HAP-1 (cell line): ENCODE data around the gene RNASE3.
"Not testable (repeated sequence)": the region's sequence is repeated elsewhere in the genome, so short reads cannot be mapped to it uniquely, and the experiment has no call there.

ENCODE experiments used
- DNase-seq, 2 experiments: peaks; one replicate each; pipeline ENCODE4 v3.0.0-alpha.2; 2016 to 2020; ENCODE audit warnings: low spot score in 2 of 2
- H3K27me3 ChIP-seq: fragments of 250-450 bp; sonication (Bioruptor Pico); 2 replicates; pipeline ENCODE4 v1.5.1; 2020; ENCODE audit warnings: low read depth, mild to moderate bottlenecking, moderate library complexity
- H3K36me3 ChIP-seq: fragments of 250-450 bp; sonication (Bioruptor Pico); replicated peaks from 2 replicates; pipeline ENCODE4 v1.5.1; 2020; ENCODE audit warnings: mild to moderate bottlenecking
- H3K4me1 ChIP-seq: fragments of 250-450 bp; sonication (Bioruptor Pico); 2 replicates; pipeline ENCODE4 v1.5.1; 2020; ENCODE audit warnings: mild to moderate bottlenecking
- H3K4me3 ChIP-seq: fragments of 250-450 bp; sonication (Bioruptor Pico); 2 replicates; pipeline ENCODE4 v1.5.1; 2020; ENCODE audit warnings: mild to moderate bottlenecking, moderate library complexity
- H3K9me3 ChIP-seq: fragments of 250-450 bp; sonication (Bioruptor Pico); 2 replicates; pipeline ENCODE4 v1.5.1; 2020; ENCODE audit warnings: mild to moderate bottlenecking, moderate library complexity
- in situ Hi-C: fragments of 300-500 bp; cut with MboI; formaldehyde crosslinking; loops from 3 replicates; pipeline ENCODE4 v1.14.3; 2020; ENCODE audit warnings: low sequenced_read_pairs, inconsistent platforms, mixed read lengths

Gene RNASE3

DNA sequence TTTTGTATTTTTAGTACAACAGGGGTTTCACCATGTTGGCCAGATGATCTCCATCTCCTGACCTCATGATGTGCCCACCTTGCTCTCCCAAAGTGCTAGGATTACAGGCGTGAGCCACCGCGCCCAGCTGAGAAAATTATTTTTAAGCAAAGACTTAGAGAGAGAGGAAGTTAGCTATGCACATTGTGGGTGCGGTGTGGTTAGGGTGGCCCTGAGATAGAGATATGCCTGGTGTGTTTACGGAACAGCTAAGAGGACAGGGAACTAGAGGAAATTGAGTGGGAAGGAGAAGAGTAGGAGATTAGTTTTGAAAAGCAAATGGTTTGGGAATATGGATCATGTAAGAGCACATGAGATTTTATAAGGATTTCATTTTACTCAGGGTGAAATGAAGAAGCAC, 10.0 kb upstream of the RNASE3 start:
- H3K4me1 ChIP-seq, H3K36me3 ChIP-seq, H3K4me3 ChIP-seq, H3K9me3 ChIP-seq, in situ Hi-C loops, H3K27me3 ChIP-seq, DNase-seq: not testable (repeated sequence)

DNA sequence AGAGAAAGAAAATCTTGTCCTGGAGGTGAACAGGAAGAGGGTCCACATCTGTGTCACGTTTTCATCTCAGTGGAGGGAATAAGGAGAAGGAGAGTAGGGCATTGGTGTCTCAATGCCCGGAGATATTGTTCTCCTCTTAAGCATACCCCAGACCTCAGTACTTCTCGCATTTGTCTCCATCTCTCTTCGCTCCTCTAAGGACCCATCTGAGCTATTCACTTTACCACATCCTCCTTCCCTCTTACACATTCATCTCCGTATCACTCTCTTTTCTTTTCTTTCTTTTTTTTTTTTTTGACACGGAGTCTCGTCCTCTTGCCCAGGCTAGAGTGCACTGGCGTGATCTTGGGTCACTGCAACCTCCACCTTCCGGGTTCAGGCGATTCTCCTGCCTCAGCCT, 8.4 kb upstream of the RNASE3 start:
- H3K4me3 ChIP-seq, in situ Hi-C loops, H3K36me3 ChIP-seq, H3K27me3 ChIP-seq, DNase-seq, H3K4me1 ChIP-seq, H3K9me3 ChIP-seq: not testable (repeated sequence)

DNA sequence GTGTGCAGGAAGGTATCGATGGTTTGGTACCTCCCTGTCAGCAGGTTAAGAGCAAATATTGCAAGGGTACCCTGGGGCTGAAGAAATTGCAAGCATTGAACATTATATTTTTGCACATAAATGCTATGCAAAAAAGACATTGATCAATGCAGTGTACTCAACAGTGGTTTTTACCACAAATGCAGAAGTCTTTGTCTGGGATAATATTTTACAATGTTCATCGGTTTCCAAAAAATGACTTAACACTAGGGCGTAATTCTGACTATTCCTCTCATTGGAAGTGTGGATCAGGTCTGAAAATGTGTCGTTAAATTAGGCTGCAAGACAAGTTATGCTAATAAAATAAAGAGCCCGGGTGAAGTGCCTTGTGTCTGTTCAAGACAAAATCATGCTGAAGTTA, 2.8 kb upstream of the RNASE3 start:
- in situ Hi-C loops, H3K9me3 ChIP-seq, H3K27me3 ChIP-seq, DNase-seq, H3K4me1 ChIP-seq, H3K4me3 ChIP-seq, H3K36me3 ChIP-seq: not testable (repeated sequence)

DNA sequence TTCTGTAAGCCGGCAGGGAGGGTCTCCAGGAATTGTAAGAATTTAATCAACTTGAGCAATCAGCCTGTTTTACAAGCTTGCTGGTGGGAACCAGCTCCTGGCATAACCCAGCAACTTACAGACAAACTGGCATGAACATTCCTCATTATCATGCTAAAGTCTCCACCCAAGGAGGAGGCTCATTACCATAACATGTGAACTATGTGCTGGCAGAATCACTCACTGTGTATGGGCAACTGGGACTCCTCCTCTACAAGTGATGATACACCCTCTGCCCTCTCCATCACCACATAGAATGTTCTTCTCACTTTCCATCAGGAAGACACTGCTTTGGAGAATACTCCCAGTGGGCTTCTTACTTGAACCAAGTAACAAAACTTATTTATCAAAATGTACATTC, 4.1 kb downstream of the RNASE3 start:
- in situ Hi-C loops, H3K4me1 ChIP-seq, H3K4me3 ChIP-seq, H3K36me3 ChIP-seq, H3K27me3 ChIP-seq, DNase-seq, H3K9me3 ChIP-seq: not testable (repeated sequence)

DNA sequence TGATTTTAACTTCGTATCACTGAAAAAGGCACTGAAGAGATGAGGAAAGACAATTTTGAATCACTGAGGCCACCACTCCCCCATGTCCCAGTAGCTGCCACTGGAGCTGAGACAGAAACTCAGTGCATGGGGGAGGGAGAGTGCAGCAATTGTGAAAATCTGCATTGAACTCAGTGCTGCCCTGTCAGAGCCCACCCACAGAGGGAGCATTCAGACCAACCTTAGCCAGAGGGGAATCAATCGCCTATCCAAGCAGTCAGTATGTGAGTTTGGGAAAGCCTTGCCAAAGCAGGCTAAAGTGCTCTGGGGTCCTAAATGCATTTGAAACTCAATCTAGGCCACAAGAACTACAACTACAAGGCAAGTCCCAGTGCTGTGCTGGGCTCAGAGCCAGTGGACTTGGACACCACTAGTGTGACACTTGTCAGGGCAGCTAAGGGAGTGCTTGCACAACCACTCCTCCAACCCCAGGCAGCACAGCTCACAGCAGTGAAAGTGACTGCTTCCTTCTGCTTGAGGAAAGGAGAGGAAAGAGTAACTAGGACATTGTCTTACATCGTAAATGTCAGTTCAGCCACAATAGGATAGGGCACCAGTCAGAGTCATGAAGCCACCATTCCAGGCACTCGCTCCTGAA, 13.3 kb downstream of the RNASE3 start:
- Histone ChIP-seq H3K36me3 (no peaks in the 10 kb centered on the region), H3K9me3 (no peaks in the 10 kb centered on the region), H3K4me1 (no peaks in the 10 kb centered on the region), H3K27me3 (0 out of 2 replicates have a peak, but pooled peaks cover 2% of the 10 kb centered on the region), H3K4me3 (no peak overlapping the region)
- no peak for DNase-seq
- in situ Hi-C loops, result no loop called here

DNA sequence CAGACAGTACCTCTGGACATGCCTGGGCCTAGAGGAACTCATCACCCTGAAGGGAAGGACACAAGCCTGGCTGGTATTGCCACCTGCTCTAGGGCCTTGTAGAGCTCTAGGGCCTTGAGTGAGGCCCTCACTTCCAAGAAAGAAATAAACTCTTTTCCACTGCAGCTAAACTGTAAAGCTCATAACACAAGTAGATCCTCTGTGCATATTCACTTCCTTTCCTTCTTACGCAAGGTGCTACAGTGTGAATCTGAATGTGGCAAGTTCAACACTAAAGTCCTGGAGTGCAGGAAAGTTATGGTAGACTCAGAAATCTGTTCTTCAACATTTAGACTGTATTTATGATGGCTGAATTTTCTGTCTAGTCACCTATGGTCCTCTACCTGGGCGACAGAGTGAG, 14.5 kb downstream of the RNASE3 start:
- no peaks in the 10 kb centered on the region for H3K4me1 ChIP-seq
- no peaks in the 10 kb centered on the region for H3K36me3 ChIP-seq
- no peak for DNase-seq
- H3K9me3 ChIP-seq, result no peaks in the 10 kb centered on the region
- H3K27me3 ChIP-seq, result 0 out of 2 replicates have a peak, but pooled peaks cover 2% of the 10 kb centered on the region
- no peak overlapping the region for H3K4me3 ChIP-seq
- in situ Hi-C loops, result no loop called here

DNA sequence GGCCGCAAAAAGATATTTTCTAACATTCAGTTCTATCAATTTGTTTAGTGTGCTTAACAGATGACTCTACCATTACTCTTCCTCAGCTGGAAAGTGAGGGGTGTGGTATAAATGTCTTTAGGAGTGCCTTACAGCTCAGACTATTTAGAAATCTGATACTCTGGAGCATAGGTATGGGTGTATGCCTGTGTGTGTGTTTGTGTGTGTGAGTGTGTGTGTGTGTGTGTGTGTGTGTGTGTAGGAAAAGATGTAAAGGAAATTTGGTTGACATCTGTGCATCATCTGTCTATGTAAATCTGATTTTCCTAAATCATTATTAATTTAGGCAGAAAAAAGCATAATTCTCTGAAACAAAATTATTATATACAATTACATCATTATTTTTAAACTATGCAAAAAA, 16.0 kb downstream of the RNASE3 start:
- no peak overlapping the region for H3K4me3 ChIP-seq
- in situ Hi-C loops, result no loop called here
- no peaks in the 10 kb centered on the region for H3K36me3 ChIP-seq
- H3K9me3 ChIP-seq, result no peaks in the 10 kb centered on the region
- DNase-seq, result no peak
- H3K27me3 ChIP-seq, result no peaks in the 10 kb centered on the region
- H3K4me1 ChIP-seq, result no peaks in the 10 kb centered on the region

DNA sequence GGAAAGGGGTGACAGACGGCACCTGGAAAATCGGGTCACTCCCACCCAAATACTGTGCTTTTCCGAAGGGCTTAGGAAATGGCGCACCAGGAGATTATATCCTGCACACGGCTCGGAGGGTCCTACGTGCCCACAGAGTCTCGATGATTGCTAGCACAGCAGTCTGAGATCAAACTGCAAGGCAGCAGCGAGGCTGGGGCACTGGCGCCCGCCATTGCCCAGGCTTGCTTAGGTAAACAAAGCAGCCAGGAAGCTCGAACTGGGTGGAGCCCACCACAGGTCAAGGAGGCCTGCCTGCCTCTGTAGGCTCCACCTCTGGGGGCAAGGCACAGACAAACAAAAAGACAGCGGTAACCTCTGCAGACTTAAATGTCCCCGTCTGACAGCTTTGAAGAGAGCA, 19.6 kb downstream of the RNASE3 start:
- H3K9me3 ChIP-seq, H3K4me1 ChIP-seq, H3K4me3 ChIP-seq, DNase-seq, in situ Hi-C loops, H3K27me3 ChIP-seq, H3K36me3 ChIP-seq: not testable (repeated sequence)

DNA sequence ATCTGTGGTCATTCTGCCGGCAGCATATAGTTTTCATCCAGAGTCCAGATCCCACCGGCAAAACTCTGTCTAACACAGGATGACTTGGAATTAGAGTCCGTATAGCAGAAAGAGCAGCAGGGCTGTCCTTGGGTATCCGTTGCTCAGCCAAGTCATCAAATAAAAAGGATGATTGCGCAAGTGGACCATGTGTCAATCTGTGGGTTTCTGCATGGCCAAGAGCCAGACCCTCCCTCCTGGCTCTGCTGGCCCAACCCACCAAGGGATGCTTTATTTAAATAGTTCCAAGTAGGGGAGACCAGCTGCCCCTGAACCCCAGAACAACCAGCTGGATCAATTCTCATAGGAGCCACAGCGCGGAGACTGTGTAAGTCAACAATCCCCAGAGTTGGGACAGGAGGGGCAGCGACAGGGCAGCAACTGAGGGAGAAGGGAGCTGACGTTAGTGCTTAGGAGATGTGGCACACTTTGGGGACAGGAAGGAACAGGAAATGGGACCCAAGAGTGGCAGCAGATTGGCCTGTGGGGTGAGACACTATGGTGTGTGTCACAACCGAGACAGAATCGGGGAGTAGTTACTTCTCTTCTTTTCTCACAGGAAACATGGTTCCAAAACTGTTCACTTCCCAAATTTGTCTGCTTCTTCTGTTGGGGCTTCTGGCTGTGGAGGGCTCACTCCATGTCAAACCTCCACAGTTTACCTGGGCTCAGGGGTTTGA, 28.0 kb downstream of the RNASE3 start:
- DNase-seq, H3K4me1 ChIP-seq, H3K27me3 ChIP-seq, H3K9me3 ChIP-seq, in situ Hi-C loops, H3K4me3 ChIP-seq, H3K36me3 ChIP-seq: not testable (repeated sequence)

DNA sequence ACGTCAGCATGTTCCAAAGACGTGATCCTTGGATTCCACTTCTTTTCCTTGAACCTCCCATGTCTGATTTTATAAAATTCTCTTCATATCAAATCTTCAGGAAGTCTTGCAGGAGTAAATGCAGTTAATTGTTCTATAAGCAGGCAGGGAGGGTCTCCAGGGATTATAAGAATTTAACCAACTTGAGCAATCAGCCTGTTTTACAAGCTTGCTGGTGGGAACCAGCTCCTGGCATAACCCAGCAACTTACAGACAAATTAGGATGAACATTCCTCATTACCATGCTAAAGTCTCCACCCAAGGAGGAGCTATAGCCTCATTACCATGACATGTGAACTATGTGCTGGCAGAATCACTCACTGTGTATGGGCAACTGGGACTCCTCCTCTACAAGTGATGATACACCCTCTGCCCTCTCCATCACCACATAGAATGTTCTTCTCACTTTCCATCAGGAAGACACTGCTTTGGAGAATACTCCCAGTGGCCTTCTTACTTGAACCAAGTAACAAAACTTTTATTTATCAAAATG, 32.6 kb downstream of the RNASE3 start:
- H3K4me1 ChIP-seq, H3K27me3 ChIP-seq, in situ Hi-C loops, H3K36me3 ChIP-seq, H3K4me3 ChIP-seq, H3K9me3 ChIP-seq, DNase-seq: not testable (repeated sequence)

DNA sequence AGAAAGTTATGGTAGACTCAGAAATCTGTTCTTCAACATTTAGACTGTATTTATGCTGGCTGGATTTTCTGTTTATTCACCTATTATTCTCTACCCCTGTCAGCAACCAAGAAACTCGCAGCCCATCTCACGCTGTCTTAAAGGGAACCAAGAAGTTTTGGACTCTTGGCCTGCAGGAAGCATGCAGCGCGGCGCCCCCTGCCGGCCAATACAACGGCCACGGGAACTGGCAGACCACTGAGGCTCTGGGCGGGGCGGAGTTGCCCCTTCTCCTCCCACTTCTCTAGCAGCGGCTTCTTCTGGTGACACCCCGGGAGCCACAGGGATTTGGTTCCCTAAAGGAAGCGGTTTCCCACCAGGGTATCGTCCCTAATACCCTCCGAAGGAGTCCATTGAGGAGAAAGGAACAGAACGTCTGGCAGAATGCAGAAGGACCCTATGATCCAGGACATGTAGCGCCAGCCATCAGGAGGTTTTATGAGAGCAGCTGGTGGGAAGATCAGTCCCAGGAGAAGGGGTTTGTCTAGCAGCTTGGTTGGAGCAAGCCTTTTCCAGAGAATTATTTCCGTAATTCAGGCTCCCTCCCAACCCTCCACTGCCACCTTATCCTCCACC, 43.1 kb downstream of the RNASE3 start:
- no peak overlapping the region for H3K4me3 ChIP-seq
- H3K9me3 ChIP-seq, result no peaks in the 10 kb centered on the region
- no peaks in the 10 kb centered on the region for H3K4me1 ChIP-seq
- in situ Hi-C loops, result no loop called here
- H3K36me3 ChIP-seq, result no peaks in the 10 kb centered on the region
- DNase-seq, result peak in 1 of 2 experiments; percentile 64
- H3K27me3 ChIP-seq, result peaks cover 4% of the 10 kb centered on the region; the same call in 1 of the 2 replicates

DNA sequence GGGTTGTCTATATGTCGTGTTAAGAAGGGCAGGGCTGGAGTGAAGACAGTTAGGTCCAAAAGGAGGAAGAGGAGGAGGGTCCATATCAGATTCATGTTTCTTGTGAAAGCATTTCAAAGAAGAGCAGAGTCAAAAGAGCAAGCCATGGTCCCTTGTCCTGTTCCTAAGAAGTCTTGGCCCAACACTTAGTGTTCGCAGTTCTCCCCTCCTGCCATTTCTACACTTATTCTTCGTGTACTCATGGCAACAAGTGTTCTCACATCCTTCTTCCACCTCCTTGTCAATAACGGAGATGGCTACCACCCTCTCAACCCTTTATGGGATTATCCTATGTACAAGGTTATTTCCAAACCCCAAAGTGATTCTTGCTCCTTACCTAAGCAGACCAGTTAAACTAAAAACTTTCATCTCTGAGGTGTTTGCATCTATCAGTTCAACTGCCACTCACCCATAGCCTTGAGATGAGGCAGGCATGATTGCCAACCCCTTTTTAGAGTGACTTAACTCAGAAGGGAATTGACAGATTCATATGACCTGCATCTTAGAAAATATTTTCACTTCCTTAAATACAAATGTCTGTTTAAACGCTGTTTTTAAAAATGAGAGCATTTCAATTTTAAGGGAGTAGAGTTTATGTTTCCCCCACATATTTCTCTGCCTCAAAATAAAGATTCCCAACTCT, 44.3 kb downstream of the RNASE3 start:
- Histone ChIP-seq H3K4me3 (no peak overlapping the region), H3K9me3 (no peaks in the 10 kb centered on the region), H3K27me3 (no peaks in the 10 kb centered on the region), H3K4me1 (no peaks in the 10 kb centered on the region), H3K36me3 (no peaks in the 10 kb centered on the region)
- no peak for DNase-seq
- in situ Hi-C loops, result no loop called here
